ENCODE measurements around the gene PDSS2. TPM values are rescaled to one million over a fixed set of nuclear protein-coding genes. Genes with fewer than 3 reads are reported as not detected.

The PDSS2 gene
- total RNA-seq, 2 donors from 2014 or later, result 12.2 to 16.2 TPM

DNA sequence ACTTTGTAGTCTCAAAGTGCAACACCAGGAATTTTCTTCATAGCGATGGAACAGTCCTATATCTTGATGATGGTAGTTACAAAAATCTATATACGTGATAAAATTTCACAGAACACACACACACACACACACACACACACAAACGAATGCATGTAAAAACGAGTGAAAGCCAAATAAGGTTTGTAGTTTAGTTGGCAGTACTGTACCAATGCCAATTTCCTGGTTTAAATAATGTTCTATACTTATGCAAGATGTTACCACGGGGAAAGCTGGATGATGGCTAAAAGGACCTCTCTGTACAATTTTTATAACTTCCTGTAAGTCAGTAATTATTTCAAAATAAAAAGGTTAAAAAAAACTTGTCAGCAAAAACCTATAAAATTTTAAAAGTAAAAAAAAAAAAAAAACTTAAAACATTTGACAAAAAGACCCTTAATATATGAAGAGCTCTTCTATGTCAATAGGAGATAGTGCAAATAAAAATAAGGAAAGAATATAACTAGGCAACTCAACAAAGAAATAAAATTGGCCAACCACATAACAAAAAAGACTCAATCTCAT is 37.6 kb downstream of the PDSS2 start:
- DNase-seq (ENCODE audit: low spot score) (no peak), ATAC-seq (no peak)
- Mint-ChIP-seq H3K4me3 (no peak overlapping the region), H3K27ac (no peak overlapping the region), H3K27me3 (no peaks in the 10 kb centered on the region), H3K9me3 (peaks cover 4% of the 10 kb centered on the region), H3K36me3 (peaks cover 8% of the 10 kb centered on the region), H3K4me1 (ENCODE audit: low read depth in 2 of 2) (peaks cover 9 to 11% of the 10 kb centered on the region in 2 donors)

GRCh38 chr6:107419733-107420132 is 39.6 kb downstream of the PDSS2 start:
- H3K4me3 Mint-ChIP-seq, result no peak overlapping the region
- H3K27ac Mint-ChIP-seq, result no peak overlapping the region
- H3K27me3 Mint-ChIP-seq, result no peaks in the 10 kb centered on the region
- H3K36me3 Mint-ChIP-seq, result no peaks in the 10 kb centered on the region
- DNase-seq (ENCODE audit: low spot score) (no peak), ATAC-seq (no peak)
- no peaks in the 10 kb centered on the region for H3K9me3 Mint-ChIP-seq
- H3K4me1 Mint-ChIP-seq (ENCODE audit: low read depth in 2 of 2), result peaks cover 9 to 11% of the 10 kb centered on the region in 2 donors

- Mint-ChIP-seq H3K36me3 (no peaks in the 10 kb centered on the region), H3K9me3 (no peaks in the 10 kb centered on the region), H3K27me3 (no peaks in the 10 kb centered on the region), H3K4me3 (no peak overlapping the region), H3K27ac (no peak overlapping the region), H3K4me1 (ENCODE audit: low read depth in 2 of 2) (peaks cover 9 to 11% of the 10 kb centered on the region in 2 donors)
- DNase-seq (ENCODE audit: low spot score) (no peak), ATAC-seq (no peak)
These were observed 41.2 kb downstream of the PDSS2 start for GRCh38 chr6:107418118-107418517.

DNA sequence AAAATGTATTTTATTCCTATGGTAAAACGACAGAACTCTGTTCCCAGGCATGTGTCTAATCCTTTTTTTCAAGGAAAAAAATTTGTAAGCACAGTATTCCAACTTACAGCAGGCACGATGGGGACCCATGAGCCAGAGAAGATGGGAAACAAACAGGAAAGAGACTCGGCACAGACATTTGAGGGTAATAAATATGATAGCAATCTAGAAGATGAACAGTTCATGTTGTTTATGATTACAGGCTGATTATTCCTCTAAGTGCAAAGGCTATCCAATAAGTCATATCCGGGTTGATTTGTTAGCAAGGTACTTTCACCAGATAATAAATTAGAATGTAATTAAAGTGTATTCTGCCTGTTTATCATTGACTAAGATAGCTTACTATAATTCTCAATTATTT is 43.2 kb downstream of the PDSS2 start:
- Mint-ChIP-seq H3K27ac (no peak overlapping the region), H3K4me3 (no peak overlapping the region), H3K9me3 (no peaks in the 10 kb centered on the region), H3K27me3 (no peaks in the 10 kb centered on the region), H3K4me1 (ENCODE audit: low read depth in 2 of 2) (peaks cover 9 to 11% of the 10 kb centered on the region in 2 donors), H3K36me3 (no peaks in the 10 kb centered on the region)
- no peak for DNase-seq (ENCODE audit: low spot score)
- no peak for ATAC-seq

DNA sequence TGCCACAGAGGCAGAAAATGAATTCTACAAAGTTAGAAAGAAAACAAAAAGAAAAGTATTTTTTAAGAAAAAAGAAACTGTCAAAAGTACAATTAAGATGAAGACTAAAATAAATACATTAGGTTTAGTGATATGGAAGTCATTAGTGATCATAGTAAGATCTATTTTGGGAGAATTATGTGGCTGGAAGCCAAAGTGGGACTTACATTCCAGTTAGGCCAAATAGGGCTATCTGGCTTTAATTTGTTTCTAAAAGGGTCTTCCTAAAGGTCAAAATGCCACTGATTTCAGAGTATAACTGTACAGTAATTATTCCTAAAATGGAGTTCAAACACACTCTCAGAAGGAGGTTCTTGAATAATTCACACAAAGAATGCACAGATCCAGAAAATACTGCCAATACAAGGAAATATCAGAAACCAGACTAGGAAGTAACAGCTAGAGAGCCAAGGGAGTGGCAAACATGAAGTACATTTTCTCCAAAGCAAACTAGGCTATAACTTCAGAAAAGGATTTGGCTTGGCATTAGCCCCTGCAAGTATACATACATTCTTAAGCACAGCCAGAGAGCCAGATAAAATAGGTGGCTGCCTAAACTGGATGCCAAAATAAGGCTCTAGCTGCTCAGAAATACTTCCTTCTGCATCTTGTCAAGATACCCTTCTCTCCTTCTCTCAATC is 45.3 kb downstream of the PDSS2 start:
- Mint-ChIP-seq H3K4me1 (ENCODE audit: low read depth in 2 of 2) (peaks cover 0 to 5% of the 10 kb centered on the region in 2 donors), H3K4me3 (no peak overlapping the region), H3K9me3 (no peaks in the 10 kb centered on the region), H3K27me3 (no peaks in the 10 kb centered on the region), H3K27ac (no peak overlapping the region), H3K36me3 (no peaks in the 10 kb centered on the region)
- ATAC-seq (no peak), DNase-seq (ENCODE audit: low spot score) (no peak)

- Mint-ChIP-seq H3K9me3 (no peaks in the 10 kb centered on the region), H3K27me3 (no peaks in the 10 kb centered on the region), H3K4me1 (ENCODE audit: low read depth in 2 of 2) (peaks cover 0 to 4% of the 10 kb centered on the region in 2 donors), H3K36me3 (no peaks in the 10 kb centered on the region), H3K4me3 (no peak overlapping the region), H3K27ac (no peak overlapping the region)
- ATAC-seq (no peak), DNase-seq (ENCODE audit: low spot score) (no peak)
These were observed 48.2 kb downstream of the PDSS2 start for GRCh38 chr6:107411161-107411560.

- Mint-ChIP-seq H3K27me3 (no peaks in the 10 kb centered on the region), H3K4me1 (ENCODE audit: low read depth in 2 of 2) (peaks cover 0 to 8% of the 10 kb centered on the region in 2 donors), H3K9me3 (peaks cover 4% of the 10 kb centered on the region), H3K36me3 (peaks cover 5% of the 10 kb centered on the region), H3K27ac (no peak overlapping the region), H3K4me3 (no peak overlapping the region)
- no peak for ATAC-seq
- DNase-seq (ENCODE audit: low spot score), result no peak
These were observed 49.4 kb downstream of the PDSS2 start for GRCh38 chr6:107409942-107410341.

GRCh38 chr6:107408714-107409113 is 50.6 kb downstream of the PDSS2 start:
- Mint-ChIP-seq H3K27me3 (no peaks in the 10 kb centered on the region), H3K36me3 (peaks cover 18% of the 10 kb centered on the region), H3K27ac (no peak overlapping the region), H3K4me1 (ENCODE audit: low read depth in 2 of 2) (peaks cover 0 to 13% of the 10 kb centered on the region in 2 donors), H3K9me3 (peaks cover 11% of the 10 kb centered on the region), H3K4me3 (no peak overlapping the region)
- ATAC-seq, result no peak
- DNase-seq (ENCODE audit: low spot score), result no peak

- H3K27ac Mint-ChIP-seq, result no peak overlapping the region
- peaks cover 25% of the 10 kb centered on the region for H3K36me3 Mint-ChIP-seq
- H3K9me3 Mint-ChIP-seq, result peaks cover 14% of the 10 kb centered on the region
- no peak overlapping the region for H3K4me3 Mint-ChIP-seq
- no peaks in the 10 kb centered on the region for H3K27me3 Mint-ChIP-seq
- DNase-seq (ENCODE audit: low spot score) (no peak), ATAC-seq (no peak)
- peaks cover 0 to 14% of the 10 kb centered on the region in 2 donors for H3K4me1 Mint-ChIP-seq (ENCODE audit: low read depth in 2 of 2)
These were observed 54.4 kb downstream of the PDSS2 start for GRCh38 chr6:107405002-107405401.

GRCh38 chr6:107402533-107402932 is 56.8 kb downstream of the PDSS2 start:
- Mint-ChIP-seq H3K27ac (no peak overlapping the region), H3K27me3 (no peaks in the 10 kb centered on the region), H3K4me1 (ENCODE audit: low read depth in 2 of 2) (peaks cover 0 to 20% of the 10 kb centered on the region in 2 donors), H3K4me3 (no peak overlapping the region), H3K36me3 (peaks cover 25% of the 10 kb centered on the region), H3K9me3 (peaks cover 14% of the 10 kb centered on the region)
- no peak for DNase-seq (ENCODE audit: low spot score)
- no peak for ATAC-seq

- H3K27ac Mint-ChIP-seq, result no peak overlapping the region
- H3K4me1 Mint-ChIP-seq (ENCODE audit: low read depth in 2 of 2), result peaks cover 0 to 16% of the 10 kb centered on the region in 2 donors
- DNase-seq (ENCODE audit: low spot score) (no peak), ATAC-seq (no peak)
- no peaks in the 10 kb centered on the region for H3K27me3 Mint-ChIP-seq
- H3K9me3 Mint-ChIP-seq, result peaks cover 14% of the 10 kb centered on the region
- H3K36me3 Mint-ChIP-seq, result peaks cover 25% of the 10 kb centered on the region
- no peak overlapping the region for H3K4me3 Mint-ChIP-seq
These were observed 57.8 kb downstream of the PDSS2 start for GRCh38 chr6:107401573-107401972.

DNA sequence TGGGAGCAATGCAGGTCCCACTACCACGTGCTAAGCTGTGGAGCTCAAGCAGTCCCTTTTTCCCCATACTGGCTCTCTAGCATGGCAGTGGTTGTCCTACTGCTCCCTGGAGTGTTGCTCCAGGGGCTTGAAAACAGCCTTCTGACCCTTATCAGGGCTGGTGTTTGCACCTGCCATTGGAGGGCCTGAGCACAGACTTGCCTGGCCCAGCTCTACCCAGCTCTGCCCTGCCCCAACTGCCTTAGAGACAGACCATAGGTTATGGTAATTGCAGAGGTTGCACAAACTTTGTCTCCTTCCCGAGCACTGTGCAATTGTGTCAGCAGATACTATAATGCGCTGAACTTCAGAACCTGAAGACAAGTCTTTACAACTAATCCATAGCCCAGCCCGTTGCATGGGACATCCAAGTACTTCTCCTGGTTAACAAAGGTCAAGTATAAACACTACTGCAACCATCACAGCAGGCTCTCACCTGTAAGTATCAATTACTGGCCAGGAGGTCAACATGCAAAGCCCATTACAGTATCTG is 58.7 kb downstream of the PDSS2 start:
- H3K4me3 Mint-ChIP-seq, result no peak overlapping the region
- no peak for ATAC-seq
- peaks cover 14% of the 10 kb centered on the region for H3K9me3 Mint-ChIP-seq
- DNase-seq (ENCODE audit: low spot score), result no peak
- H3K27me3 Mint-ChIP-seq, result no peaks in the 10 kb centered on the region
- peaks cover 0 to 15% of the 10 kb centered on the region in 2 donors for H3K4me1 Mint-ChIP-seq (ENCODE audit: low read depth in 2 of 2)
- peaks cover 33% of the 10 kb centered on the region for H3K36me3 Mint-ChIP-seq
- H3K27ac Mint-ChIP-seq, result no peak overlapping the region

DNA sequence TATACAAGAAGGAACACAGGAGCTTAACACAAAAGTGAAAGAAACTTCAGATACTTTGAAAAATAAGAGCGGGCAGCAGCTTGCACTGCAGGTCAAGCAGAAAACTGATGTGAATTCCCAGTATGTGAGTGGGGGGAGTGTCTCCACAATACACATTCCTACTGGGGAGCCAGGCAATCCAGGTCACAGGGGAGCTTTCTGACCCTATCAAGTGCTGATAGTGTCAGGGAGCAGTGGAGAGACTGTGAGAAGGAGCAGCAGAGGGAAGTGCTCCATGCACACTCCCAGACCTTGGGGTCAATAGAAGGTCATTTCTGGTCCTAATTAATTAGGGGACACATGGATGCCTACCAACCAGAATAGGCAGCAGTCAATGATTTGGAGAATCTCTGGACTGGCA is 59.4 kb downstream of the PDSS2 start:
- peaks cover 35% of the 10 kb centered on the region for H3K36me3 Mint-ChIP-seq

DNA sequence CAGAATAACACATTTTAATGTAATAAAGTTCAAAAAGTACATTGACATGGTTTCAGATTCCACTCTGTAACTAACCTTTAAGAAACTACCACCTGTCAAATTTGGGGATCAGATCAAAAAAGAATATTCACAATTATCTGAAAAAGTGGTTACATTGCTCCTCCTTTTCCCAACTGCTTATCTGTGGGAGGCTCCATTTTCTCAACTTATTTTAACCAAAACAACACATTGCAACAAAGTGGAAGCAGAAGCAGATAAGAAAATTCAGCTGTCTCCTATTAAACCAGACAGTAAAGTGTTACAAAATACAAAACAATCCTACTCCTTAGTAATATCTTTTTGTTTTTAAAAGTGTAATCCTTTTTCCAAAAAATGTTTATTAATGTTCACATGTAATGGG is 61.4 kb downstream of the PDSS2 start:
- Mint-ChIP-seq H3K4me1 (ENCODE audit: low read depth in 2 of 2) (peaks cover 0 to 7% of the 10 kb centered on the region in 2 donors), H3K9me3 (peaks cover 6% of the 10 kb centered on the region), H3K4me3 (no peak overlapping the region), H3K27me3 (no peaks in the 10 kb centered on the region), H3K36me3 (peaks cover 35% of the 10 kb centered on the region), H3K27ac (no peak overlapping the region)
- ATAC-seq (no peak), DNase-seq (ENCODE audit: low spot score) (no peak)

More for the DNA sequence above, 59.4 kb downstream of the PDSS2 start:
- no peaks in the 10 kb centered on the region for H3K27me3 Mint-ChIP-seq
- no peak overlapping the region for H3K4me3 Mint-ChIP-seq
- ATAC-seq (no peak), DNase-seq (ENCODE audit: low spot score) (no peak)
- H3K4me1 Mint-ChIP-seq (ENCODE audit: low read depth in 2 of 2), result peaks cover 0 to 12% of the 10 kb centered on the region in 2 donors
- peaks cover 10% of the 10 kb centered on the region for H3K9me3 Mint-ChIP-seq
- no peak overlapping the region for H3K27ac Mint-ChIP-seq
